Spleen (tissue), 7 donors: Measurements from ENCODE around the gene CSMD2.

Experiments used
- POLR2A ChIP-seq, 3 donors: fragments of 450-650 bp; IDR thresholded peaks; one replicate each; pipeline ENCODE4 v1.5.1; 2017; ENCODE audit warnings: antibody characterized with exemption in 3 of 3, mild to moderate bottlenecking in 1 of 3
- POLR2AphosphoS5 ChIP-seq, 3 donors: sonication (generic); formaldehyde crosslinking; IDR thresholded peaks; one replicate each; pipeline ENCODE4 v1.5.1; 2017; ENCODE audit warnings: antibody characterized with exemption in 3 of 3
- TF ChIP-seq, protein P1 (sequence below), 11 experiments: fragments of 200-600 bp in 7 of 11; fragments of 450-650 bp in 4 of 11; sonication (generic) in 4 of 11; IDR thresholded peaks in 8 of 11; conservative IDR thresholded peaks in 3 of 11; 1 replicate in 7 of 11; 2 replicates in 4 of 11; pipeline versions ENCODE4 v1.4.0 to v1.8.0; 2016 to 2021; ENCODE audit warnings: antibody characterized with exemption in 11 of 11, inconsistent platforms in 4 of 11, mild to moderate bottlenecking in 1 of 11
- donor health status: DM: no; HTN: no; CAD: no; lungs with moderate emphysema.
- donor health status: DM: no; HTN: no; CAD: no.
- donor health status: DM: no; HTN: no; CAD: no.

DNA sequence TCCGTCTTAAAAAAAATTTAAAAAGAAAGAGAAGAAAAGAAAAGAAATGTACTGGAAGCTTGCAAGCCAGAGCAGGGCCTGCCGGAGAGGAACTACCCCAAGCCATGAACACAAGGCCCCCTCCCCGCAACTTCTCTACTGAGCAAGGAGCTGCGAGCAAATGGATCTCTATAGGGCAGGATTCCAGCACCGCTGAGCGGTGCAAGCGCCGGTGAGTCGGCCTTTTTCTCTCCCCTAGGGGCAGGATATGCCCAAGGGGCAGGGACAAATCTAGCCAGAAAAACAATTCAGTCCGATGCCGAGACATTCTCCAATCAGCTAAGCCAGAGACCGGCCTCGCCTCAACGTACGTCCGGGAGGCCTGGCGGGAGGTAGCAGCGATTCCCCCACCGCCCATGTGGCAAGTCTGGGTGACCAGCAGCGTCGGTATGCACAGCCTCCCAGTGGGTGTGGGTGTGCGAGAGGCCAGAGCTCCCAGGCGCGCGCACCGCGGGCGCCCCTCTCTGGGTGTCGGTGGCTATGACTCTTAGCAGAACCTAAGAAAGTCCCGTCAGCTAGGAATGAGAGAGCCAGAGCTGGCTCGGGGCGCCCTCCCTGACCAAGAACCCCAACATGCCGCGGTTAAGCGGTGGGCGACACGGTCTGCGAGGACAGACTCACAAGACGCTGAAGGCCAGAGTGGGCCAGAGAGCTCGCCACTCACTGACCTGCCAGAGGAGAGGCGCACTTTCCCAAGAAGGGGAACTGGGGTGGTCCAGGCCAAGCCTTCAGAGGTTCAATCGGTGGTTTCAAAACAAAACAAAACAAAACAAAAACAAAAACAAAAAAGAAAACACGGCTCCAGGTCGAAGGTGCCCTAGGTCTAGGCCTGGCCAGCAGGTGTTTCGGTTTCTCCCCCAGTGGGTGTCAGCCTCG lies 1.9 kb downstream of the CSMD2 start:
- TF ChIP-seq POLR2A (IDR thresholded peaks at IDR 0.05) (no peak), POLR2AphosphoS5 (IDR thresholded peaks at IDR 0.05) (peak; percentile 37 to 56 (median 42))
- TF ChIP-seq, protein P1, sequence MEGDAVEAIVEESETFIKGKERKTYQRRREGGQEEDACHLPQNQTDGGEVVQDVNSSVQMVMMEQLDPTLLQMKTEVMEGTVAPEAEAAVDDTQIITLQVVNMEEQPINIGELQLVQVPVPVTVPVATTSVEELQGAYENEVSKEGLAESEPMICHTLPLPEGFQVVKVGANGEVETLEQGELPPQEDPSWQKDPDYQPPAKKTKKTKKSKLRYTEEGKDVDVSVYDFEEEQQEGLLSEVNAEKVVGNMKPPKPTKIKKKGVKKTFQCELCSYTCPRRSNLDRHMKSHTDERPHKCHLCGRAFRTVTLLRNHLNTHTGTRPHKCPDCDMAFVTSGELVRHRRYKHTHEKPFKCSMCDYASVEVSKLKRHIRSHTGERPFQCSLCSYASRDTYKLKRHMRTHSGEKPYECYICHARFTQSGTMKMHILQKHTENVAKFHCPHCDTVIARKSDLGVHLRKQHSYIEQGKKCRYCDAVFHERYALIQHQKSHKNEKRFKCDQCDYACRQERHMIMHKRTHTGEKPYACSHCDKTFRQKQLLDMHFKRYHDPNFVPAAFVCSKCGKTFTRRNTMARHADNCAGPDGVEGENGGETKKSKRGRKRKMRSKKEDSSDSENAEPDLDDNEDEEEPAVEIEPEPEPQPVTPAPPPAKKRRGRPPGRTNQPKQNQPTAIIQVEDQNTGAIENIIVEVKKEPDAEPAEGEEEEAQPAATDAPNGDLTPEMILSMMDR (IDR thresholded peaks at IDR 0.05 in 8 of 11, conservative IDR thresholded peaks at IDR 0.05 in 3 of 11) = peak in 7 of 11 experiments; percentile 34 to 67 (median 43)
